Activated naive CD4-positive, alpha-beta T cell treated with anti-CD3 and anti-CD28 coated beads, Interleukin-2, amount 50 U/mL, for 24 hours (primary cell): Measurements from ENCODE around the gene TTC28.

Source experiments
- H3K27ac Mint-ChIP-seq: one replicate; pipeline ENCODE4 v1.8.0; 2021; ENCODE audit warnings: mild to moderate bottlenecking, mixed read lengths
- H3K27me3 Mint-ChIP-seq: one replicate; pipeline ENCODE4 v1.8.0; 2021; ENCODE audit warnings: mixed read lengths
- H3K36me3 Mint-ChIP-seq: one replicate; pipeline ENCODE4 v1.8.0; 2021; ENCODE audit warnings: mixed read lengths
- H3K4me1 Mint-ChIP-seq: one replicate; pipeline ENCODE4 v1.8.0; 2021; ENCODE audit warnings: mixed read lengths
- H3K4me3 Mint-ChIP-seq: one replicate; pipeline ENCODE4 v1.8.0; 2021; ENCODE audit warnings: mild to moderate bottlenecking, mixed read lengths
- H3K9me3 Mint-ChIP-seq: one replicate; pipeline ENCODE4 v1.8.0; 2021; ENCODE audit warnings: mixed read lengths

Gene TTC28

DNA sequence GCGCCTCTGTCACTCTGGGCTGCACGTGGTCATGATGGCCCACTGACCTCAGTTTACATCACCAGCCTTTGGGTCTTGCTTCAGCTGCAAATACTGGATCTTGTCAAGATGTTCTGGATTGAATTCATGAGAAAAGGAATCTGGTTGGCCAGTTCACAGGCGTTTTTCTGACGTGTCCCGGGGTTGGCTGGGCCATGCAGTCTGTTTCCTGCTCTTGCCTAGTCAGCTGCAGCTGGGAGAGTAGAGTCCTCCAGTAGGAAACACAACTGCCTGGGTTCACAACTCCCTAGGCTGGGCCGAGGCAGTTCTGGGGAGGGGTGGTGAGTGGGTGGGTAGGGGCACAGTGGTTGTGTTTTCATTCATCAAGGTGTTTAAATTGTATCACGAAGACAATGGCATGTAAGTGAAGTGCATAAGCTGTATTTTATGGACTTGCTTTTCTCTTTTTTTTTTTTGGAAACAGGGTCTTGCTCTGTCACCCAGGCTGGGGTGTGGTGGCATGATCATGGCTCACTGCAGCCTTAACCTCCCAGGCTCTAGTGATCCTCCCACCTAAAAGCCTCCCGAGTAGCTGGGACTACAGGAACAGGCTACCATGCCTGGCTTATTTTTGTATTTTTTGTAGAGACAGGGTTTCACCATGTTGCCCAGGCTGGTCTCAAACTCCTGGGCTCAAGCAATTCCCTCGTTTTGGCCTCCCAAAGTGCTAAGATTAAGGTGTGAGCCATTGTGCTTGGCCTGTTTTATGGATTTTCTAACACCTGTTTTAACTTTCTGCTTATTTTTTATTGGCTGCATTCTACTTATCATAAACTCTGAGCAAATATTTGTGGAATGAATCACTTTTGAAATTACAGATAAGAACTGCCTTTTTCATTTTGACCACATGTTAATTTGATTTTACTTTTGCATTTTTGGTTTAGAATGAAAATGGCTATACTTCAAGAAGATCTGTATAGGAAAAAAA lies 706.6 kb downstream of the TTC28 start:
- Mint-ChIP-seq H3K4me3 (no peak overlapping the region), H3K36me3 (peaks cover 15% of the 10 kb centered on the region), H3K9me3 (no peaks in the 10 kb centered on the region), H3K27ac (no peak overlapping the region), H3K27me3 (no peaks in the 10 kb centered on the region), H3K4me1 (no peaks in the 10 kb centered on the region)

- Mint-ChIP-seq H3K4me1 (no peaks in the 10 kb centered on the region), H3K36me3 (peaks cover 16% of the 10 kb centered on the region), H3K27ac (no peak overlapping the region), H3K9me3 (no peaks in the 10 kb centered on the region), H3K27me3 (no peaks in the 10 kb centered on the region), H3K4me3 (no peak overlapping the region)
Observed at GRCh38 chr22:27971926-27972325, 707.7 kb downstream of the TTC28 start.

GRCh38 chr22:27970596-27971220 lies 708.9 kb downstream of the TTC28 start:
- Mint-ChIP-seq H3K36me3 (peaks cover 16% of the 10 kb centered on the region), H3K27ac (no peak overlapping the region), H3K4me1 (no peaks in the 10 kb centered on the region), H3K4me3 (no peak overlapping the region), H3K27me3 (no peaks in the 10 kb centered on the region), H3K9me3 (no peaks in the 10 kb centered on the region)

GRCh38 chr22:27966168-27967064 lies 713.2 kb downstream of the TTC28 start:
- Mint-ChIP-seq H3K27ac (no peak overlapping the region), H3K4me3 (no peak overlapping the region)

DNA sequence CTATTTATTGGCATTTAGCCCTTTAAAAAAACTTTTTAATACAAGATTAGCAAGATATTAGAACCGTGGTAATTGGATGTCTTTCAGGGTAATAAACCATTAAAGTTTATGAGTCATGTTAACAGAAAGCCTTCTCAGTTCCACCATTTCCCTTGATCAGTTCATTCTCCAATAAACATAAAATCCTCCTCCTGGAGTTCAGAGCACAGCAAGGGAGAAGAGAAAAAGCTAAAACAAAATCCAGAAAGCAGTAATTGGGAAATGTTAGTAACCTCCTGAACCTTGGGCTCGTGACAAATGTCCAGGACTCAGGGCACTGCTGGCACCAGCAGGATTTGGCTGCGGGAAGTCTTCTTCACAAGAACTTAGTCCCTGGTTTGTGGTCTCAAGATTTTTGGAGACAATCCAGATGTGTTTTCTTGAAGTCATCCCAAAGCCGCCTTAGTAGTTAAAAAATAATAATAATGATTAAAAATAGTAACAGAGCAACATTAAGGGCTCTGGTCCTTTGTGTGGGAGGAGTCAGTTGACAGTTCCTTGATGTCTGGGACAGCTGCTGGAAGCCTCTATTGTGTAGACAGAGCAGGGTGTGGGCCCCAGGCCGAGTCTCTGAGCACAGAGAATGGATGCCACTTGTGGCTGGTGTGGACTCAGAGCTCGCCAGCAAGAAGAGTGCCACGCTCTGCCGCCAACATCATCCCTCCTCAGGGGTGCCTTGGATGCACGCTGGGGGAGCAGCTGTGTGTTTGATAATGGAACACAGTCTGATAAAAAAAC lies 717.2 kb downstream of the TTC28 start:
- H3K4me3 Mint-ChIP-seq = no peak overlapping the region
- no peak overlapping the region for H3K27ac Mint-ChIP-seq
- H3K9me3 Mint-ChIP-seq = no peaks in the 10 kb centered on the region
- H3K4me1 Mint-ChIP-seq = no peaks in the 10 kb centered on the region
- H3K27me3 Mint-ChIP-seq = no peaks in the 10 kb centered on the region
- peaks cover 5% of the 10 kb centered on the region for H3K36me3 Mint-ChIP-seq

More at GRCh38 chr22:27966168-27967064, 713.2 kb downstream of the TTC28 start:
- Mint-ChIP-seq H3K4me1 (no peaks in the 10 kb centered on the region), H3K9me3 (no peaks in the 10 kb centered on the region), H3K27me3 (no peaks in the 10 kb centered on the region), H3K36me3 (peaks cover 19% of the 10 kb centered on the region)

DNA sequence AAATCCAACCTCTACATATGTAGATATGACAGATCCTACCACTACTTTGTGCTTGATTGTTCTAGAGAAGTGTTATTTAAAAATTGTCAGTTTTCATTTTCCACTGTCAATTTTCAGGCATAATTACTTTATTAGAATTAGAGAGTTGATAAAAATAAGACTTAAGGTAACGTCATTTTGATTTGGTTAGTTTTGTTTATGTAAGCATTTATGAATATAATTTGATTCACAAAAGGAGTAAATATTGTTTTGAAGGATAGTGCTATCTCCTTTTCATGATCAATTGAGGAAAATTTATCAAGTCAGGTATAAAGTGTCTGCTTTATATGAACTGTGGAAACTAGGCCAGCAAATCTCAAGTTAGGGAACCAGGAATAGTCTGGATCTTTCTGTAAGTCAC lies 718.0 kb downstream of the TTC28 start:
- H3K4me3 Mint-ChIP-seq = no peak overlapping the region
- no peaks in the 10 kb centered on the region for H3K9me3 Mint-ChIP-seq
- H3K27ac Mint-ChIP-seq = no peak overlapping the region
- peaks cover 5% of the 10 kb centered on the region for H3K36me3 Mint-ChIP-seq
- no peaks in the 10 kb centered on the region for H3K4me1 Mint-ChIP-seq
- no peaks in the 10 kb centered on the region for H3K27me3 Mint-ChIP-seq

DNA sequence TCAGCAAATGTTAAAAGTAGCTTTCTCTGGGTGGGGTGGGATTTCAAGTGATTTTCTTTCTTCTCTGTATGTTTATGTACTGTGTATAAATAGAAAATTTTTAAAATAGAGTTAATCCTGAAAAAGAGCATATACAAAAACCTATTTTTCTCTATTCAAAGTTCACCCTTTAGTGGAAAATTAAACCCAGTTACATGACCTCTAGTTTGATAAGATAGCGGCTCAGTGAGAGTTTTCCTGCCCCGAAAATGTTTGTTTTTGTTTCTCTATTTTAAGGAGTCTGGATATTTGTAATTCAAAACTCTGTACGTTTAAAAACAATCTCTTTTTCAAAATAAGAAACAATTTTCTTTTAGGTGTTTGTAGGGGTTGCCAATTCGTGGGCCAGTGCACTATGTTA lies 718.5 kb downstream of the TTC28 start:
- Mint-ChIP-seq H3K27ac (no peak overlapping the region), H3K9me3 (no peaks in the 10 kb centered on the region), H3K36me3 (peaks cover 5% of the 10 kb centered on the region)

GRCh38 chr22:27959335-27960090 lies 720.1 kb downstream of the TTC28 start:
- no peaks in the 10 kb centered on the region for H3K4me1 Mint-ChIP-seq
- no peak overlapping the region for H3K27ac Mint-ChIP-seq

More for the DNA sequence above, 718.5 kb downstream of the TTC28 start:
- Mint-ChIP-seq H3K4me3 (no peak overlapping the region), H3K27me3 (no peaks in the 10 kb centered on the region), H3K4me1 (no peaks in the 10 kb centered on the region)

GRCh38 chr22:27952779-27953178 lies 726.9 kb downstream of the TTC28 start:
- no peak overlapping the region for H3K4me3 Mint-ChIP-seq
- H3K36me3 Mint-ChIP-seq = peaks cover 4% of the 10 kb centered on the region

More at GRCh38 chr22:27959335-27960090, 720.1 kb downstream of the TTC28 start:
- Mint-ChIP-seq H3K9me3 (no peaks in the 10 kb centered on the region), H3K27me3 (no peaks in the 10 kb centered on the region), H3K4me3 (no peak overlapping the region), H3K36me3 (peaks cover 3% of the 10 kb centered on the region)

GRCh38 chr22:27952091-27952490 lies 727.5 kb downstream of the TTC28 start:
- no peaks in the 10 kb centered on the region for H3K4me1 Mint-ChIP-seq
- no peak overlapping the region for H3K27ac Mint-ChIP-seq
- no peaks in the 10 kb centered on the region for H3K9me3 Mint-ChIP-seq
- no peak overlapping the region for H3K4me3 Mint-ChIP-seq
- H3K27me3 Mint-ChIP-seq = no peaks in the 10 kb centered on the region
- H3K36me3 Mint-ChIP-seq = peaks cover 9% of the 10 kb centered on the region

More at GRCh38 chr22:27952779-27953178, 726.9 kb downstream of the TTC28 start:
- Mint-ChIP-seq H3K4me1 (no peaks in the 10 kb centered on the region), H3K27me3 (no peaks in the 10 kb centered on the region), H3K9me3 (no peaks in the 10 kb centered on the region), H3K27ac (no peak overlapping the region)

GRCh38 chr22:27949421-27949820 lies 730.2 kb downstream of the TTC28 start:
- Mint-ChIP-seq H3K36me3 (peaks cover 11% of the 10 kb centered on the region), H3K4me3 (no peak overlapping the region), H3K27ac (no peak overlapping the region), H3K27me3 (no peaks in the 10 kb centered on the region), H3K9me3 (no peaks in the 10 kb centered on the region), H3K4me1 (no peaks in the 10 kb centered on the region)

DNA sequence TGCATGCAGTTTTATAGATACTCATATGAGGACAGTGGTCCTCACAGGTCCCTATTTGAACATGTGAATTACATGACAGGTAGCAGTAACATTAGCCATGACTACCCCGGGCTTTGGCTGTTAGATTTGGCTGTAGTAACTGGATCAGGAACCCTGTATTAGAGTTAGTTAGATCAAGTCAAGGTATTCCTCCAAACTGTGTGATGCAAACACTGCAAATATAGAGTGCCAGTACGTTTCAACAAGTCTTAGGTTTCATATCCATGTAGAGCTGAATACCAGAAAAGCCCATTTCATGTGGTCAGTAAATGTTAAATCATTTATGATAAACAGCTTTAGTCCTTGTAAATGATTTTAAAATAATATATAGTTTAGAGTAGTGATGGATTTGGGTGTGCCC lies 731.1 kb downstream of the TTC28 start:
- Mint-ChIP-seq H3K4me1 (no peaks in the 10 kb centered on the region), H3K4me3 (no peak overlapping the region), H3K27me3 (no peaks in the 10 kb centered on the region), H3K27ac (no peak overlapping the region), H3K36me3 (peaks cover 10% of the 10 kb centered on the region), H3K9me3 (no peaks in the 10 kb centered on the region)

- H3K9me3 Mint-ChIP-seq = no peaks in the 10 kb centered on the region
- no peak overlapping the region for H3K27ac Mint-ChIP-seq
- peaks cover 9% of the 10 kb centered on the region for H3K36me3 Mint-ChIP-seq
- no peaks in the 10 kb centered on the region for H3K4me1 Mint-ChIP-seq
- H3K27me3 Mint-ChIP-seq = no peaks in the 10 kb centered on the region
- H3K4me3 Mint-ChIP-seq = no peak overlapping the region
Observed at GRCh38 chr22:27947448-27947847, 732.2 kb downstream of the TTC28 start.

- no peak overlapping the region for H3K4me3 Mint-ChIP-seq
Observed at GRCh38 chr22:27941143-27941542, 738.5 kb downstream of the TTC28 start.

More at GRCh38 chr22:27941143-27941542, 738.5 kb downstream of the TTC28 start:
- Mint-ChIP-seq H3K36me3 (peaks cover 14% of the 10 kb centered on the region), H3K27ac (no peak overlapping the region), H3K27me3 (no peaks in the 10 kb centered on the region), H3K9me3 (no peaks in the 10 kb centered on the region), H3K4me1 (no peaks in the 10 kb centered on the region)
